ENCODE data around the gene PMEL. TPM values are rescaled to one million over a fixed set of nuclear protein-coding genes. Genes with fewer than 3 reads are reported as not detected.
"Not testable (repeated sequence)": the region's sequence is repeated elsewhere in the genome, so short reads cannot be mapped to it uniquely, and the experiment has no call there.

Gene PMEL
- total RNA-seq: 1.6 and 1.9 TPM in 2 replicates

DNA sequence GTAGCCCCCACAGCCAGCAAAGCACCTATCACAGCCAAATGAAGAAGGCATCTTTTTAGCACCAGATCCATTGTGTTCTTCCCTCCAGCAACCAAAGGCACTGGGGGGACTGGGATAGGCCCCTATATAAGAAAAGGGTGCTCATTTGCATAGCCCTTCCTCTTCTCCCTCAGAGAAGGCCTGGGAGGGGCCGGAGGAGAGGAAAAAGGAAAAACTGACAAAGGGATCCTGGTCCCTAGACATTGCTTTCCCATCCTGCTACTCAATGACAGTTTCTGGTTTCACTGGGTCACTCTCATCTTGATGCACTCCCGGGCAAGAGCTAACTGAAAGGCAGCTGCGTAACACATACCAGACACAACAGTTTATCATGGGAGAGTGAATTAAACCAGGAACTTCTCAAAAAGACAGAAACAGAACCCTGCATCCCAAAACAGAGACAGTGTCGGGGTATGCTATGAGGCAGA lies at the start of gene PMEL:
Gene PMEL (minus strand): TSS at position 102 of the 467 bp plus-strand sequence. CDS start 31 bp downstream, at position 71.
- no peak for DNase-seq (ENCODE audit: low read depth)

DNA sequence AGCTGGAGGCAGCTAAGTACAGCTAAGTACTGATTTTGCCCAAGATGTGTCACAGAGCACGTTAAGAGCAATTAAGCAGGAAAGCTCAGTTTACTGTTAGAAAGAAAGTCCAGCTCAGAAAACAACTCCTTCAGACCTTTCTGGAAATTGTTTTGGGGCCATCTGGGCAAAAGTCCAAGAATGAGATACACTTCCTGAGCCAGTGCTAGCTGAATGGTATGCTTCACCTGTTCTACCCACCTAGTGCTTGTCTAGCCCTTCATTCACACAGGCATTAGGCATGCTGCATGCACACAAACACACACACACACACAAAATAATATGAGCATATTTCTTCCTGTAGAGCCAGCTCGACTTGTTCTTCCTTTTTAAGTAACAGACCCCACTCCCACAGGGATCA lies 48.4 kb upstream of the PMEL start:
- peak; percentile 68 for DNase-seq (ENCODE audit: low read depth)

DNA sequence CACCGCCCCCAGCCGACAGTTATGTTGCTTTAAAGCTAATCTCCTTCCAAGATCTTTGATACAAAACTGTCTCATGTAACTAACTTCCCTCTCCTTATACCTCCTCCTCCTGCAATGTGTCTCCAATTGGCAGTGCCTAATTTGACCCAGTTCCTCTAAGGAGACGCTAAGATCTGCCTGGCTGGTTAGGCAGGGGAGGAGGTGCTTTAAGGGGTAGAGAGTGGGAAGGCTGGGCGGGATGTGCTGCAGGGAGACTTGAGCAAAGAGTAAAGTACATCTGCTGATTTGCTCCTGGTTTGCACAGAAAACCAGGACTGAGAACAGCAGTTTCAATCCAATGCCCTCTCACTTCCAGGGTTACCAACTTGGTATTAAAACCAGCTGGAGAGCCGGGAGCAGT lies 47.6 kb upstream of the PMEL start:
- no peak for DNase-seq (ENCODE audit: low read depth)

DNA sequence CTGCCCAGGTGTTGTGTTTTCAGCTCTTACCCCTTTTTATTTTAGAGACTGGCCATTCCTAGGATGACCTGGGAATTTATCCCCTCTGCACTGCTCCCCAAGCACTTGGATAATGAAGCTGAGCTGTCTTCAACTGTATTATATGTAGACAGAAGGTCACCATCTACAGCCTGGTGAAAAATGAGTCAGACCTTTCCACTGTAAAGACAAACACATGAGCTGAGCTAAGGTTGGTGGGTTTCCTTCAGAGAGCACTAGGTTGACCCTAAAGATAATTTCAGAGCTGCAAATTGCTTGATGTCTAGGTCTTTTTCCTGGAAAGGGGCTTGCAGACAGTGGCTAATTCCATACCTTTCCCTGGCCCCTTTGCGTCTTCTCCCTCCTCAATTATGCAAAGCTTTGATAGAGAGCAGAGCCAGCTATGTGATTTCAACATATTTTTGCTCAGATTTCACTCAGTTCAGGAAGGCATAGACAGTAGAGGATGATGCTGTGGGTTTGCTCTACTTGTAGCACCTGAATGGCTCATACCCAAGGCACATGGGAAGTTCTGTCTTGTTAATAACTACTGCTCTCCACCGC lies 45.8 kb upstream of the PMEL start:
- no peak for DNase-seq (ENCODE audit: low read depth)

DNA sequence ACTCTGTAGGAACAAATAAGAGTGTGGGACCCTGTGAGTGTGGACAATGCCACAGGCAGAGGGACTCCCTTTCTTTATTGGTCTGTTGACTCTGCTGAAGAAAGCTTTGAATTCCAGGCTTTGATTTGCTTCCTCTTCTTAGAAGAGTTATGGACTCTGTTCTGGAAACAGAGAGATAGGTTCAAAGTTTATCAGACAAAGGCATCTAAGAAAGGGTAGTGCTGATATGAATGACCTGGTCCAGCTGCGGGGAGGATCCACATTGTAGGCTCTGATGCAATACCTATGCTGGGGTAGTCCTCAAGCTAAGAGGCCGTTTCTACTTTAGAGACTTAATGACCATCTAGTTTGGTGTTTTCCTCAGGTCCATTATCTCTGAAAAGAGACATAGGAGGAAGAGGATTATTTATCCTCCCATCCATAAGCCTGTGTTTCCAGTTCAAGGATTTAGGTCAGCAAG lies 44.3 kb upstream of the PMEL start:
- DNase-seq (ENCODE audit: low read depth): no peak

DNA sequence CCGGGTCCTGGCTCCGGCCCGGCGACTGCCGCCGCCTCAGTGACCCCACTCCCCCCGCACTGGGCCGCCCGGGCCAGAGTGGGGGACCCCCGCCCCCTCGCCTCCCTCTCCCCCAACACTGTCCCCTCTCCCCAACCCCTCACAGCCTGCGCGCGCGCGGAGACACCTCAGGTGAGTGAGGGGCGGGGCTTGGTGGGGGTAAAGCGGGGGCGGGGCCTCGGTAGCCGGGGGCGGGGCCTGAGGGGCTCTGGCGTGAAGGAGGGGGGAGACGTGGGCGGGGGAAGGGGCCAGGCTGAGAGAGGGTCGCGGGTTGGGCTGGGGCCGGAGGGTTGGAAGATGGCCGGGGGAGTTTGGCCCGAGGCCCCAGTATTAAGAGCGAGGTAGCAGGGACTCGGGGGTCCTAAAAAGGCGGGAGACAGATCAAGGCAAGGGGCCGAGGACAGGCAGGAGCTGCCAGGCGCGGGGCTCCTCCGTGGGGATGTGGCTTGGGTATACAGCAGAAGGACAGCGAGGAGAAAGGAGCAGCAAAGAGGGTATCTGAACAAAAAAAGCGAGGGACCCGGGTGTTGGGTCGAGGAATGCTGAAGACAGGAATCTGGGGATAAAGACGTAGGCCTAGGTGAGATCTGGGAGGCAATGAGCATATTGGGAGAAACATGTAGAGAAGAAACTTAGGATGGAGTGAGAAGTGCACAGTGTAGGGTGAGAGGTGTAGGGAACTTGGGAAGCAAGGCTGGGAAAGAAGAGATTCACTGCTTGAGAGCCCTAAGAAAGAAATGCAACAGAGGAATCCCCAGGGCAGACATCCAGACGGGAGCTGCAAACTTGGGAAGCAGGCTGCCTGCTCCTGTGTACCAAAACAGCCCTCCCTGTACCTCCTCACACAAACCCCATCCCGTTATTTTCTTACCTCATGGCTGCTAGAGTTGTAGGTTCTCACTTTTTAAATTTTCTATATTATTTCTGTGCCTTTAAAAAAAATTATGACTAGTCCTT lies 42.0 kb upstream of the PMEL start:
- DNase-seq (ENCODE audit: low read depth): no peak

DNA sequence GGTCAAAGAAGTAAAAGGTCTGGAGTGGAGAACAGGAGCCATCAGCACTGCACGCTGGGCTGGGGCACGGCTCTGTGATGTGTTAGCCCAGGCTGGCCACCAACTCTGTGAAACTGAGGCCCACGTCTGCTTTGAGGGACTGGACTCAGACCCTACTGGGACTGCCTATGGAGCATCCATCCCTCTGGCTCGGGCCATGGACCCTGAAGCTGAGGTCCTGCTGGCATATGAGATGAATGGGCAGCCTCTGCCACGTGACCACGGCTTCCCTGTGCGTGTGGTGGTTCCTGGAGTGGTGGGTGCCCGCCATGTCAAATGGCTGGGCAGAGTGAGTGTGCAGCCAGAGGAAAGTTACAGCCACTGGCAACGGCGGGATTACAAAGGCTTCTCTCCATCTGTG lies 38.4 kb upstream of the PMEL start:
- no peak for DNase-seq (ENCODE audit: low read depth)

GRCh38 chr12:56003376-56003775 lies 37.5 kb upstream of the PMEL start:
- DNase-seq (ENCODE audit: low read depth): not testable (repeated sequence)

DNA sequence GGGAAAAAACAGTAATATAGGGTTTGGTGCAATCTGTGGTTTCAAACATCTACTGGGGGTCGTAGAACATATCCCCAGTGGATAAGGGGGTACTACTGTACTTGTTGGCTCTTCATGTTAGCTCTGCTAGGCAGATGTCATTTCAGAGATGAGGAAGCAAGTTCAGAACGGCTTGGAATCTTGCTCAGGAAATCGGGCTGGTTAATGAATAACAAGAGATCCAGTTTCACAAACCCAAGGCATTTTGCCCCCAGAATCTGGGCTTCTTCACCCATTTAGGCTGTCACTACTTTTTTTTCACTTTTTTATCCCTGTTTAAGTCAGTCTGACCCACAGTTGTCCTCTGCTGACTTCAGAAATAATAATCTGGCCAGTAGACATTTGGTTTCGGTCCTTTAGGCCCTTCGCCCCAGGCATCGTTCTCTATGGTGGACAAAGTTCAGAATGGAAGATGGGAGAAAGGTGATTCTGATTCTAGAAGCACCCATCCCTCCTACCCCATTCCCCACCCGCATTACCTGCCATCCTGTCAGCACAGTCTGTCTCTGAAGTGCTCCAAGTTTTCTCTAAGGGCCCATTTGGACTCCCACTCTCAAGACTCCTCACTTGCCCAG lies 35.8 kb upstream of the PMEL start:
- peak; percentile 75 for DNase-seq (ENCODE audit: low read depth)

GRCh38 chr12:55999999-56000540 lies 34.2 kb upstream of the PMEL start:
- not testable (repeated sequence) for DNase-seq (ENCODE audit: low read depth)

GRCh38 chr12:55999522-55999921 lies 33.7 kb upstream of the PMEL start:
- not testable (repeated sequence) for DNase-seq (ENCODE audit: low read depth)

GRCh38 chr12:55997535-55997859 lies 31.7 kb upstream of the PMEL start:
- DNase-seq (ENCODE audit: low read depth): no peak

DNA sequence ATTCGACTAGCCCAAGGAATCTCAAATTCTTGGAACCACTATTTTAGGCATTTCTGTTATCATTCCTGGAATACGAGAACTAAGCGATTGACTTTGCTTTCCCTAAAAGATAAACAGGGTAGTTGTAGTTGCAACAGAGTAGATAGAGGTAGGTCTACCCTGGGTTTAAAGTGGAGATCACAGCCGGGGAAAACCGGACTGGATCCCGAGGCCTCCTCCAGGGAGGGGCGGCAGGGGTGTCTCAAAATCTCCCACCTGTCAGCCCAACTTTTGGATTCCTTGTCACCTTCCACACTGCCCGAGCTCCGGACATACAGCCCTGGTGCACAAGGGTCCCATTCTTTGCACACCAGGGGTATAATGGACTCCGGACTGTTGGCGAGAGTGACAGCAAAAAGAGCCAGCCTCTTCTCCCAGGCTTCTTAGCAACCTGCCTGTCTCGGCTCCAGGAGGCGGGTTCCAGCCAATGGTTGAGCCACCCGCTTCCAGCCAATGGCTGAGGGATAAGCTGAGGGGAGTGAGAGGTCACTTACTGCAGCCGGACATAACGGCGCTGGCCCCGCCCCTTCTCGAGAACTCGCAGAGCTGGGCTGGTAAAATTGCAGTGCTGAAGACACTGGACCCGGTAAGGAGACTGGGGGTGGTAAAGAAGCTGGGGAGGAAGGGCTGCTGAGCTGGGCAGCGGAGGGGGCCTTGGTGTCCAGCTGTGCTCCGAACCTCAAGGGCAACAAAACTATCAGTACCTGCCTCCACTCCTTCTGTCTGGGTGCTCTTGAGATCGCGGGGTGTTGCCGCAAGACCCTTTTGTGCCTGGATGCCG lies 31.1 kb upstream of the PMEL start, which contains the start of gene SUOX:
Gene SUOX (plus strand): TSS at position 562 of the 820 bp plus-strand sequence. CDS start 4,946 bp downstream, outside the sequence.
- DNase-seq (ENCODE audit: low read depth): peak; percentile 96

DNA sequence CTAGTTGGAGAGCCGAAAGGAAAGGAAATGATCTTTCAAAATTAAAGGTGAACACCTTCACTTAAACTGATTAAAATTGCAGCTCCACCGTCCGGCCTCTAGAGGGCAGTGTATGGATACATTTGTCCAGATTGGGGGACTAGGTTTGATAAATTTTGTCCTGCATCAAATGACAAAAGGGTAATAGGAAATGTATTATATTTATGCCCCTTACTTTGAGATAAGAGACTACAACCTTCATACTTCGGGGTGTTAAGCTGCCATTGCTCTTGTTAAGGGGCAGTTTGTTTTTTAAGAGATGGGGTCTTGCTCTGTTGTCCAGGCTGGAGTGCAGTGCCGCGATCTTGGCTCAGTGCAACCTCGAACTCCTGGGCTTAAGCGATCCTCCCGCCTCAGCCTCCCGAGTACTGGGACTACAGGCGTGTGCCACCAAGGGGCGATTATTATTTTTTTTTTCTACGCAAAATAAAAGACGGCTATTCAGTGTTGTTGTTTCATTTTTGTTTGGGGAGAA lies 30.4 kb upstream of the PMEL start:
- DNase-seq (ENCODE audit: low read depth): peak; percentile 60

DNA sequence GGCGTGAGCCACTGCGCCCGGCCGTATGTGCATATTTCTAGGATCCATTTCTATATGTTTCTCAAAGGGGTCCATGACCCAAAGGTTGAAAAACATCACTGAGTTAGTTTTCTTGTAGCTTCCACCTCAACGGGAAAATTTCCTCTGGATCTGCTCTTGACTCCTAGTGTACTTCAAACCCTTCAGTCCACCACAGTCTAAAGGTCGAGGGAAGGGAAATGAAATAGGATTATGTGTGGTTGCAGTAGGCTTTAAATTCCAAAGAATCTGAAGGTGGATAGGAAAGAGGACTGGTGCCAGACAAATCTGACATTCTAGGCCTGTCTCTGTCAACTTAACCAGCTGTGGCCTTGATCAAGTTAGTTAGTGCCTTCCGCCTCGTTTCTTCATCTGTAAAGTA lies 29.5 kb upstream of the PMEL start:
- DNase-seq (ENCODE audit: low read depth): no peak

DNA sequence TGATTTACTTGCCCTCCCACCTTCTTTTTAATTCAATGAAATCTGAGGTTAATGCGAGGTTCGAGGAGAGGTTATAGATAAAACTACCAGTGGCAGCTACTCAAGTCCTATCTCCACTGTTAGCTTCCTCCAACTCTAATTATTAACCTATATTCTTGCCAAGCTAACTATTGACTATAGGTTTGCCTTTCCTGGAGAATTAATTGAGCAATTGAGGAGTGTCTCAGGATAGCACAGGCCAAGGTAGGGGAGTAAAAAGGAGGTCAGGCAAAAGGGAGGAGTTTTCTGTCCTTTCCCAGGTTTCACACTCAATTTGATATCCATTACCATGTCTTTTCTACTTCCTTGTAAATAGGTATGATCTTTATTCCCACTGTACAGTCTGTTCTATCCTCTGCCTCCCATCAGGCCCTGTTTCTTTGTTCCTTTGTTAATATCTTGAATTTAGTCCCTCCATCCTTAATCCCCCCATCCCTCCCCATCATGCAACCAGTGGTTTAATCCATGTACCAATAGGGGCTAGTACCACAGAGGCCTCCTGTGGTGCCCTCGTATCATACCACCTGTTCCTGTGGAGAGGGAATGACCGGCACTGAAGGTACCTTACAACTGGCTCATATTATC lies 27.5 kb upstream of the PMEL start:
- no peak for DNase-seq (ENCODE audit: low read depth)

DNA sequence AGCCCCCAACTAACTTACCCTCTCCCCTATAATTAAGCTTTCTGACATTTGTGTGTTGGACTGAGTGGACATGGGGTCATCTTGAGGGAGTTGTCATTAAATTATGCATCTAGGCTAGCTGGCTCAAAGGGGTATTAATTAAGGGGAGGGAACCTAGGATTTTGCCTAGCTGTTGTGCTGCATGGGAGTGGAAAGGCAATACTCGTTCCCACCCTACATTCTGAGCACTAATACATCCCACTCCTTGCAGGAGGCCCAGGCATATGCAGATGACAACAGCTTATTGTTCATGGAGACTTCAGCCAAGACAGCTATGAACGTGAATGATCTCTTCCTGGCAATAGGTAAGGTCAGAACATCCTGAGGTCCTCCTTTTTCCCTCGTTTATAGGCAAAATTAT lies 25.3 kb upstream of the PMEL start:
- DNase-seq (ENCODE audit: low read depth): no peak

DNA sequence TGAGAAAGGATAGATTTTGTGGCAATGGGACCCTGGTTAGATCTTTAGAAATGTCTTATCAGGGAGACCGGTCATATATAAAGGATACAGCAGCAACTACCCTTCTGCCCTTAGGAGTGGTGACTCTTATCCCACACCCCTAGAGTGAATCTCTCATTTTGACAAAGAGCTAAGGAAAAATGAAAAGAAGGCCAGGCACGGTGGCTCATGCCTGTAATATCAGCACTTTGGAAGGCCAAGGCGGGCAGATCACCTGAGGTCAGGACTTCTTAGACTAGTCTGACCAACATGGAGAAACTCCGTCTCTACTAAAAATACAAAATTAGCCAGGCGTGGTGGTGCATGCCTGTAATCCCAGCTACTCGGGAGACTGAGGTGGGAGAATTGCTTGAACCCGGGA lies 20.1 kb upstream of the PMEL start:
- not testable (repeated sequence) for DNase-seq (ENCODE audit: low read depth)

- DNase-seq (ENCODE audit: low read depth): no peak
Observed at GRCh38 chr12:55985341-55985740, 19.5 kb upstream of the PMEL start.

DNA sequence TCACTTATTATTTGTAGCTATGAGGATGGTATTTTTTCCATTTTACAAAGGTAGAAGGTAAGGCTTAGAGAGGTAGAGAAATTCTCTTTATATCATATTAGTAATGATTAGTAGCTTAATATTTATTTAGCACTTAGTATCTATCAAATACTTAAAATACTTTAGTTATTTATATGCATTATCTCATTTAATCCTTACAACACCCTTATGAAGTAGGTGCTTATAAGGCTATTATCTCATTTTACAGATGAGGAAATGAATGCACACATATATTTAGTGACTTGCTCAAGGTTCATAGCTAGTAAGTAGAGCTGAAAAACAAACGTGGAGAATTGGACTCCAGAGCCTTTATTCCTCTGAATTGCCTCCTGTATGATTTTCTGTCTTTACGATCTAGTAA lies 19.0 kb upstream of the PMEL start:
- DNase-seq (ENCODE audit: low read depth): no peak
